ENCODE results near the gene RICTOR.

- TF ChIP-seq, protein P1, sequence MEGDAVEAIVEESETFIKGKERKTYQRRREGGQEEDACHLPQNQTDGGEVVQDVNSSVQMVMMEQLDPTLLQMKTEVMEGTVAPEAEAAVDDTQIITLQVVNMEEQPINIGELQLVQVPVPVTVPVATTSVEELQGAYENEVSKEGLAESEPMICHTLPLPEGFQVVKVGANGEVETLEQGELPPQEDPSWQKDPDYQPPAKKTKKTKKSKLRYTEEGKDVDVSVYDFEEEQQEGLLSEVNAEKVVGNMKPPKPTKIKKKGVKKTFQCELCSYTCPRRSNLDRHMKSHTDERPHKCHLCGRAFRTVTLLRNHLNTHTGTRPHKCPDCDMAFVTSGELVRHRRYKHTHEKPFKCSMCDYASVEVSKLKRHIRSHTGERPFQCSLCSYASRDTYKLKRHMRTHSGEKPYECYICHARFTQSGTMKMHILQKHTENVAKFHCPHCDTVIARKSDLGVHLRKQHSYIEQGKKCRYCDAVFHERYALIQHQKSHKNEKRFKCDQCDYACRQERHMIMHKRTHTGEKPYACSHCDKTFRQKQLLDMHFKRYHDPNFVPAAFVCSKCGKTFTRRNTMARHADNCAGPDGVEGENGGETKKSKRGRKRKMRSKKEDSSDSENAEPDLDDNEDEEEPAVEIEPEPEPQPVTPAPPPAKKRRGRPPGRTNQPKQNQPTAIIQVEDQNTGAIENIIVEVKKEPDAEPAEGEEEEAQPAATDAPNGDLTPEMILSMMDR (IDR thresholded peaks at IDR 0.05 in 8 of 11, conservative IDR thresholded peaks at IDR 0.05 in 3 of 11): peak; percentile 54 to 90 (median 82)
- TF ChIP-seq POLR2AphosphoS5 (IDR thresholded peaks at IDR 0.05): peak in 1 of 3 donors; percentile 60
Observed at GRCh38 chr5:39080597-39081204, 6.5 kb upstream of the RICTOR start.

Measured in spleen (tissue), 7 donors.